ENCODE measurements around the gene FPGS.
"Not testable (repeated sequence)": the region's sequence is repeated elsewhere in the genome, so short reads cannot be mapped to it uniquely, and the experiment has no call there.

FPGS gene

GRCh38 chr9:127802576-127803443 is at the start of gene FPGS:
FPGS (plus strand) TSS chr9:127802882; CDS start chr9:127802925, 43 bp downstream.
- peak; percentile 82 for DNase-seq (ENCODE audit: low spot score)

GRCh38 chr9:127753148-127753547 is 49.5 kb upstream of the FPGS start:
- no peak for DNase-seq (ENCODE audit: low spot score)

- no peak for DNase-seq (ENCODE audit: low spot score)
Observed at GRCh38 chr9:127753622-127754021, 49.1 kb upstream of the FPGS start.

GRCh38 chr9:127754099-127755060 is 48.3 kb upstream of the FPGS start:
- no peak for DNase-seq (ENCODE audit: low spot score)

DNA sequence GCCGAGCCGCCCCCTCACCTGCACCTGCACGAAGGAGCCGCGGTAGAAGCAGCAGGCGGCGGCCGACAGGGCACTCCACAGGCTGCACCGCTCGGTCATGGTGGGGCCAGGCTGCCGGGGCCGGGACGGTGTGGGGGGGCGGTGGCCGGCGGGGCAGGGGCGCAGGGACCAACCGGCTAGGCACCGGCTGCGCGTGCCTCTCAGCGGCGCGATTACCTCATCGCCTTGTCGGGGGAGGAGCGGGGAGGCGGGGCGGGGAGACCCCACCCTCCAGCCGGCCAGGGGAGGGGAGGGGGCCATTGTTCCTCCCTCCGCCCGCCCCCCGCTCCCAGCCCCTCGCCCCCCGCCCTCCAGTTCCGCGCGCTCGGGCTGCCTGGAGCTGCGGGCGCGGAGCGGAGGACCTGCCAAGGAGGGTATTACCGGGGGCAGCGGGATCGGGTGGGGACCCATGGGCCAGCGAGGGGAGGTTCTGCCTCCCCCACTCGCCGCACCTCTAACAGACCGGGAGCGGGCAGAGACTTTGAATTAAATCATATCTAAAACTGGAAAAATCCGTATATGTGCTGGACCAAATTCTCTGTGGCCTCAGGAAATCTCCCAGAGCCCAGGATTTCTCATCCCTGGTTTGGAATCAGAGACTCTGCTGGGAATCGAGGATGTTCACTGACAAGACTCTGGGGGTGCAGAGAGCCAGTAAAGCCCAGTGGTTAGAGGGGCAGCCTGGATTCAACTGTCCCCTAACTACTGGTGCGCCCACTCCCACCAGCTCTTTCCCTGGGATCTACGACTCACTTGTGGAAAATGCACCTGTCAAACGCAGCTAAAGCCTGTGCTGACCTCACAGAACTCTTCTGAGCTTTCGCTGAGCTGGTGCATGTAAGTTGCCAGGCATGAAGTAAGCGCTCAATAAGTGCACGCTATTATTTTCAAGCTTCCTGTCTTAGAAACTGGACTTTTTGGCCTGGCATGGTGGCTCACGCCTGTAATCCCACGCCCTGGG is 47.3 kb upstream of the FPGS start:
- no peak for DNase-seq (ENCODE audit: low spot score)

- DNase-seq (ENCODE audit: low spot score), result no peak
Observed at GRCh38 chr9:127756233-127756632, 46.4 kb upstream of the FPGS start.

DNA sequence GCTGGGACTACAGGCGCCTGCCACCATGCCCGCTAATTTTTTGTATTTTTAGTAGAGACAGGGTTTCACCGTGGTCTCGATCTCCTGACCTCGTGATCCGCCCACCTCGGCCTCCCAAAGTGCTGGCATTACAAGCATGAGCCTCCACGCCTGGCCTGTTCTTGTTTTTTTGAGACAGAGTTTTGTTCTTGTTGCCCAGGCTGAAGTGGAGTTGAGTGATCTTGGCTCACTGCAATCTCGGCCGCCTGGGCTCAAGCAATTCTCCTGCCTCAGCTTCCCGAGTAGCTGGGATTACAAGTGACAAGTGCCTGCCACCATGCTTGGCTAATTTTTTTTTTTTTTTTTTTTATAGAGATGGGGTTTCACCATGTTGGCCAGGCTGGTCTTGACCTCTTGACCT is 45.9 kb upstream of the FPGS start:
- DNase-seq (ENCODE audit: low spot score), result not testable (repeated sequence)

- DNase-seq (ENCODE audit: low spot score), result no peak
Observed at GRCh38 chr9:127758843-127759242, 43.8 kb upstream of the FPGS start.

GRCh38 chr9:127761061-127761460 is 41.6 kb upstream of the FPGS start:
- no peak for DNase-seq (ENCODE audit: low spot score)

DNA sequence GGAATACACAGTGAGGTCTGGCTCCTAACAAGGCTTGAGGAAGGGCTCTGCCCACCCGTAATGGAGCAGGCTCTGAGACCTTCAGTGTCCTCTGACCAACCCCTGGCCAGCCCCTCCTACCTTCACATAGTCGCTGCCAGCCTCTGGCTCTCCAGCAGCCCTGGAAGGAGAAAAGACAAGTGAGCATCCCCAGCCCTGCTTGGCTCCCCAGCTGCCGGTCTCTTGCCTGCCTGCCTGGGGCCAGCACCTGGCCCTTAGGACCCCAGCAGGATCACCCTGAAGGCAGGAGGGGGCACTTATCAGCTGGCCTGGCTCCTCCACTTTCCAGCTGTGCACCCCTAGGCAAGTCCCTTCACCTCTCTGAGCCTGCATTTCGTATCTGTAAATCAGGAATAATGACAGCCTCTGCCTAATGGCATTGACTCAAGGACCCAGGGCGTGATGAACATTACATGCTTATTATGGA is 41.2 kb upstream of the FPGS start:
- DNase-seq (ENCODE audit: low spot score), result no peak

GRCh38 chr9:127762111-127762676 is 40.5 kb upstream of the FPGS start:
- DNase-seq (ENCODE audit: low spot score), result no peak

GRCh38 chr9:127763918-127764384 is 38.7 kb upstream of the FPGS start:
- no peak for DNase-seq (ENCODE audit: low spot score)

DNA sequence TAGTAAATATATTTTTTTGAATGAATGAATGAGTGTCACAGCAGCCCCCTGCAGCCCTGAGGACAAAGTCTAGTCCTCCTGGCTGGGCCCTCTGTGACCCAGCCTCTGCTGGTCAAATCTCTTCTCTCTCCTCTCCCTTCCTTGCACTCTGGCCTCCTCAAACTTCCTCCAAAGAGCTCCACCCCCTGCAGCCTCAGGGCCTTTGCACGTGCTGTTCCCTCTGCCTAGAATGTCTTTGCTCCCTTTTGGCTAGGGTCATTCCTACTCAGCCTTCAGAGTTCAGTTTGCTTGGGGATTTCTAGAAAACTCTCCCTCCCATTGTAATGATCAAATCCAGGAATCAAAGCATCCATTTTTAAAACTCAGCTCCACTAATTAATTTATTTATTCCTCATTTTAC is 37.3 kb upstream of the FPGS start:
- no peak for DNase-seq (ENCODE audit: low spot score)

GRCh38 chr9:127767410-127767809 is 35.3 kb upstream of the FPGS start:
- no peak for DNase-seq (ENCODE audit: low spot score)

DNA sequence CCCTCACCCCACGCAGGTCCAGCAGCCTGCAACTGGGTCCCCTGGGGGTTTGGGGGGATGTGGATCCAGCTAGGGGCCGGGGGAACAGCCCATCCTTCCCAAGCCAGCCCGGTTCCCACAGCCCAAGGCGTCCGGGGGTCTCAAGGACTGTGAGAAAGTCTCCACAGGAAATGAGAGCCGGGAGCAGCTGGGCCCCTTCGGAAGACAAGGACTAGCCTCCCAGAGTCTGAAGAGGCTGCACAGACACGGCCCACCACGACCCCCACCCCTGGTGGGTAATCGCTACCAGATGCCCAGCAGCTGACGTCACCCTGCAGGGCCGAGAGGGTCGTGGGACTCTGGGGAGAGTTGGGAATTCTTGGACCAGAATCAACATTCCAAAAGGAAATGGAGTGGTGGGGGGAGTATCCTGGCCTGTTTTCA is 34.8 kb upstream of the FPGS start:
- no peak for DNase-seq (ENCODE audit: low spot score)

GRCh38 chr9:127768698-127769097 is 34.0 kb upstream of the FPGS start:
- no peak for DNase-seq (ENCODE audit: low spot score)

DNA sequence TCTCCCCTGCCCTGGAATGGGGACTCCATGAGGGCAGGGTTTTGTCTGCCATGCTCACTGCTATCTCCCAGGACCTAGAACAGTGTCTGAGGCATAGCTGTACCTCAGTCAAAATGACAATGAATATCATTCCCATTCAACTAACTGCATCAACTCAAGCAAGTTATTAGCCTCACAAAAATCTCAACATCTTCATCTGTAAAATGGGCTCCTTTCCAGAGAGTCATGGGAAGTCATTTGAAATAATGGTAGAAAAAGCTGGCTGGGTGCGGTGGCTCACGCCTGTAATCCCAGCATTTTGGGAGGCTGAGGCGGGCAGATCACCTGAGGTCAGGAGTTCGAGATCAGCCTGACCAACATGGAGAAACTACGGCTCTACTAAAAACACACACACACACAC is 33.6 kb upstream of the FPGS start:
- no peak for DNase-seq (ENCODE audit: low spot score)

DNA sequence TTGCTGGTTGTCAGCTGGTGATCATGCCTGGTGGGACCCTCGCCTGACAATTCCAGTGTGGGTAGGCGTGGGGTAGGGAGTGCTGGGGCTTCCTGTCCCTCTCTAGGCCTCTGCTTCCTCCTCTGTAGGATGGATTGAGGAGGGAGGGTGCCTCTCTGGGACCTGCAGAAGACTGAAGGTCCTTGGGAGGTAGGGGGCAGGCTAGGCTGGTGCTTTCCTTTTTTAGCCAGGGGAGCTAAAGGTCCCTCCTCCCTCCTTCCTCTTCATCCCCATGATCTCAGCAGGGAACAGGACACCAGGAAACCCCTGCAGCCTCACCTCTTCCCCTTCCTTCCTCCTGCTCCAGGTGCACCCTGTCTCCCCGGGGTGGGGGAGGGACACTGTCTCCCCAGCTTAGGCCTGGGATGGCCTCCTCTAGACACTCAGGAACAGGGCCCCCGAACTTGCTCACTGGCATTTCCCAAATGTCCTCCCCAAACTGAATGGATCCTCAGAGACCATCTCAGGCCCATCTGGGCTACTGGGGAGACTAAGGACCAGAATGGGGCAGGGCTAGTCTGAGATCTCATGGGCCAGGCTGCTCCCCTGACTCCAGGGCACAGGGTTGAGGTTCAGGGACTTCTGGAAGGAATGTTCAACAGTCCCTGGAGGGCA is 32.6 kb upstream of the FPGS start:
- DNase-seq (ENCODE audit: low spot score), result no peak

GRCh38 chr9:127770583-127770904 is 32.1 kb upstream of the FPGS start:
- no peak for DNase-seq (ENCODE audit: low spot score)

- peak; percentile 88 for DNase-seq (ENCODE audit: low spot score)
Observed at GRCh38 chr9:127770905-127771569, 31.6 kb upstream of the FPGS start.

Measured in putamen (tissue), 1 donor.